GM21528 (cell line): Measurements from ENCODE around the gene TPD52L1.
"Not testable (repeated sequence)": the region's sequence is repeated elsewhere in the genome, so short reads cannot be mapped to it uniquely, and the experiment has no call there.

Source experiments
- ATAC-seq: cut with Tn5 transposase; IDR thresholded peaks from one replicate; pipeline ENCODE4 v1.9.1; 2021; ENCODE audit warnings: mild to moderate bottlenecking, moderate library complexity; ENCODE audit not compliant: unreplicated experiment, low FRiP score

TPD52L1 gene

GRCh38 chr6:125138083-125138482 is 15.5 kb upstream of the TPD52L1 start:
- no peak for ATAC-seq

DNA sequence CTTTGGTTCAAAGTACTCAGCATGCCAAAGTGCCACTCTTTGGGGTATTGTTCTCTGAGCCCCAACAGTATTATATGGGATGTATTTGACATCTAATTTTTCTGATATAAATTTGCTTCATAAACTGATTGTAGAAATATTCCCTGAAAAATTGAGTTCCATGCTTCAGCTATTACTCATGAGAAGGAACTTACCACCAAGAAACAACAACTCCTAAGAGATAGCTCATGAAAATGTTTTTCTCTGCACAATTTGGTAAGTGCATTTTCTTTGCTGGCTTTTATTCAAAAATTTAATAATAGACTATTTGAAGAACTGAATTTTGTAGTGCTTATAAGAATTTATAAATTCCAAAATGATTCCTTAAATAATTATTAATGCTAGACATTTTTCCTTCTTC is 12.8 kb upstream of the TPD52L1 start:
- ATAC-seq, result no peak

GRCh38 chr6:125142618-125143017 is 11.0 kb upstream of the TPD52L1 start:
- ATAC-seq, result no peak

DNA sequence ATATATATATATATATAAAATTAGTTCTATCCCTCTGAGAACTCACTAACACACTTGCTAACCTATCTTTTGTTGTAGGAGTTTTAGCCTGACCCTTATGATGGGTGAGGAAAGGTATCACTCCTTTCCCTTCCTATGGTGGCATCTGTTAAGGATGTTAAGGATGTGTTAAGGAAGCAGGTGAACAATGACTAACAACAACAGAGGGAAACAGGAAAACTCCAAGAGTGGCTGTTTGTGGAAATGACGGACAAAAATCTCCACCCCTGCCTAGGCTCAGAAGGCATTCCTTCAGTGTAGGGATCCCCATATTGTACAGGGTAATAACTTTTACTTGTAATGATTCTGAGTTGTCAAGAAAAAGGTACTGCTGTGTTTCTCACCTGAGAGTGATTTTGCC is 8.8 kb upstream of the TPD52L1 start:
- no peak for ATAC-seq

GRCh38 chr6:125149256-125150144 is 4.1 kb upstream of the TPD52L1 start:
- ATAC-seq, result no peak

DNA sequence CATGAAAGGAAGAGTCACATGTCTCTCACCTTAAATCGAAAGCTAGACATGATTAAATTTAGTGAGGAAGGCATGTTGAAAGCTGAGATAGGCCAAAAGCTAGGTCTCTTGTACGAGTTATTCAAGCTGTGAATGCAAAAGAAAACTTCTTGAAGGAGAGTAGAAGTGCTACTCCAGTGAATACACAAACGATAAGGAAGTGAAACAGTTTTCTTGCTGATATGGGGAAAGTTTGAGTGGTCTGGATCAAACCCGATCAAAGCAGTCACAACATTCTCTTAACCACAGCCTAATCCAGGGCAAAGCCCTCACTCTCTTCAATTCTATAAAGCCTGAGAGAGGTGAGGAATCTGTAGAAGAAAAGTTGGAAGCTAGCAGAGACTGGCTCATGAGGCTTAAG is 1.9 kb upstream of the TPD52L1 start:
- no peak for ATAC-seq

DNA sequence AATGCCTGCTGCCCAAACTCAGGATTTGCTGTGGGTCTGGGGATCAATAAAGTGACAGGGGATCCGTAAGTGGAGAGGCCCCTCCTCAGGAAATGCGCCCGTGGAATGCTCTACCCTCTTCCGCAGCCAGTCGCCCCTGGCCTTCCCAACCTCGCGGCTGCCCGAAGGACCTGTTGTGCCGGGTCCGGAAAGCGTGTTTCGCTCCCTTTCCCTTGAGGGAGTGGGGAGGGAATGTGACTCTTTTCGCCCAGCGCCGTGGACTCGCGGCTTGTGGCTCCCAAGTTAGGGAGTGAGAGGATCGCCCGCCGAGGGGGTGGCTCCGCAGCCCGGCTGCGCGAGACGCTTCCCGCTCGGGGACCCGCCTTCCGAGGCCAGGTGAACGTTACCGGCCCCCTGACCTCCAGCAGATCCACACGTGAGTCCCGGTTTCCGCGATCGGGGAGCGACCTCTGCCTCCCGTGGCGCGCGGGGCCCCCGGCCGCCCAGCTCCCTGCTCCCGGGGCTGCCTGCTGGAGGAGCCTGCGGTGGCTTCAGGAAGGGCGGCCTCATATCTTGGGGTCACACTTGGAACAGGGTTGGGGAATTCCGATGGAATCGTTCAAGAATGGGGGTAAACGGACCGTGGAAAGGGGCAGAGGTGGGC is 666 bp downstream of the TPD52L1 start:
- ATAC-seq, result no peak

- ATAC-seq, result no peak
These were observed 1.2 kb downstream of the TPD52L1 start for GRCh38 chr6:125154761-125155135.

- ATAC-seq, result no peak
These were observed 1.8 kb downstream of the TPD52L1 start for GRCh38 chr6:125155344-125155743.

DNA sequence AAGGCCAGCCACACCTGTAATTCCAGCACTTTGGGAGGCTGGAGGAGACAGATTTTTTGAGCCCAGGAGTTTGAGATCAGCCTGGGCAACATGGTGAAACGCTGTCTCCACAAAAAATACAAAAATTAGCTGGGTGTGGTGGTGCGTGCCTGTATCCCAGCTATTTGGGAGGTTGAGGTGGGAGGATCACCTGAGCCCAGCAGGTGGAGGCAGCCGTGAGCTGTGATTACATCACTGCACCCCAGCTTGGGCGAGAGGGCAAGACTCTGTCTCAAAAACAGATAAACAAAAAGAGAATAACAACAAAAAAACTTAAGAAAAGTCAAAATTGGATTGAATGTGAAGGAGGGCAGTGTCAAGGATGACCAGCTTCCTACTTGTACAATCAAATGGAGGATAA is 2.9 kb downstream of the TPD52L1 start:
- no peak for ATAC-seq

GRCh38 chr6:125157280-125157679 is 3.7 kb downstream of the TPD52L1 start:
- no peak for ATAC-seq

DNA sequence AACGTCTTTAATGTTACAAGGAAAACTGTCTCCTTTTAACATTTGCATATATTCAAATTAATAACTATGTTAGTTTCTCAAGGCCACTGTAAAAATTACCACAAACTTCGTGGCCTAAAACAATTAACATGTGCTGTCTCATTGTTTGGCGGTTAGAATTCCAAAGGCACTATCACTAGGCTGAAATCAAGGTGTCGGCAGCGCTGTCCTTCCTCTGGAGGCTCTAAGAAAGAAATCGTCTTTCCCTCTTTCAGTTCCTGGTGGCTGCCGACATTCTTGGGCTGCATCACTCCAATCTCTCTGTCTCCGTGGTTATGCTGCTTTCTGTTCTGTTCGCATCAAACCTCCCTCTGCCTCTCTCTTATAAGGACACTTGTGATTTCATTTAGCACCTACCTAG is 4.2 kb downstream of the TPD52L1 start:
- ATAC-seq, result no peak

DNA sequence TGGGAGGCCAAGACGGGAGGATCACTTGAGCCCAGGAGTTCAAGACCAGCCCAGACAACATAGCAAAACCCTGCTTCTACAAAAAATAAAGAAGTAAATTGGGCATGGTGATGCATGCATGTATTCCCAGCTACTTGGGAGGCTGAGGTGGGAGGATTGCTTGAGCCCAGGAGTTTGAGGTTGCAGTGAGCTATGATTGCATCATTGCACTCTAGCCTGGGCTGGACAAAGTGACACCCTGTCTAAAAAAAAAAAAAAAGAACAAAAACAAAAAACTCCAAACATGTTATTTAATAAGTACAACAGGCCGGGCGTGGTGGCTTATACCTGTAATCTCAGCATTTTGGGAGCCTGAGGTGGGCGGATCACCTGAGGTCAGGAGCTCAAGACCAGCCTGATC is 9.8 kb downstream of the TPD52L1 start:
- ATAC-seq, result not testable (repeated sequence)

DNA sequence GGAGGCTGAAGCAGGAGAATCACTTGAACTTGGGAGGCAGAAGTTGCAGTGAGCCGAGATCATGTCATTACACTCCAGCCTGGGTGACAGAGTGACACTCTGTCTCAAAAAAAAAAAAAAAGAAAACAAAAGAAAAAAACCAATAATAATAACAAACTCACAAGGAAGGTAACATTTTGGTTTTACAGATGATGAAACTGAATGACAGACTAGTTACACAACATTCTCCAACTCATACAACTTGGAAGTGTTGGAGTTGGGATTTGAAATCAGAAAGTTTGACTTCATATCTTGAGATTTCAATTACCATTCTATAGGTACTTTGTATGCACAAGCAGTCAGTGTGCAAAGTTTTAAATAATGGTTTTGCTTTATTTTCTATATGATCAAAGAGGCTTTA is 10.2 kb downstream of the TPD52L1 start:
- ATAC-seq, result no peak

DNA sequence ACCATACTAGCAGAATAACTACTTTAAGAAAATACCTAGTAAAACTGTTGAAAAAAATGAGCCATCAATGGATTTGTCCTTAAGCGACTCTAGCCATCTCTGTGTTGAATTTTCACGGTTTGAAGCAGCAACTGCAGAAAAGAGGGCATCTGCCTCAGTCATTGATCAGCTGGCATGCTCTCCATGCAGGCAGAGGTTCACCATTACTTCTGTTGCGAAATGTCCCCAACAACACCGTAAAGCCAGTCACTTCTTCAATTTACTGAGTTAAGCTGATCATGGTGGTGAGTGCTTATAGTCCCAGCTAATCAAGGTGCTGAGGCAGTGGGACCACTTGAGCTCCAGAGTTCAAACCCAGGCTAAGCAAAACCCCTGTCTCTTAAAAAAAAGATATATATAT is 11.1 kb downstream of the TPD52L1 start:
- ATAC-seq, result no peak

DNA sequence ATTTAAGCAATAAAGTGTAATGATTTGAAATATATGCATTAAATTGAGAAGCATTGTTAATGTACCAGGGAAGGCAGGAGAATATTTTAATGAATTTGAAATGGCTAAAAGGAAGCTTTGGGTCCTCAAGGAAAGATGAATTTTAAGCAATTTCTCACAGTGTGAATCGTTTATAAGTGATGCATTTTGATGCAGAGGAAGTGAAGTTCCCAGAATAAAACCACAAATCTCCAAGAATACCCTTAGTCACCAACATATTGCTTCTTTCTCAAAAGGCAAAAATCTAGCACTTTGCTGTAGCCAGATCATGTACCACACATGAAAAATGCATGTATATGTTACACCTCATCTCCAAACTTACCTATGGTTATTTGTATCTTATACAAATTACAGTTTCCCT is 11.7 kb downstream of the TPD52L1 start:
- no peak for ATAC-seq

DNA sequence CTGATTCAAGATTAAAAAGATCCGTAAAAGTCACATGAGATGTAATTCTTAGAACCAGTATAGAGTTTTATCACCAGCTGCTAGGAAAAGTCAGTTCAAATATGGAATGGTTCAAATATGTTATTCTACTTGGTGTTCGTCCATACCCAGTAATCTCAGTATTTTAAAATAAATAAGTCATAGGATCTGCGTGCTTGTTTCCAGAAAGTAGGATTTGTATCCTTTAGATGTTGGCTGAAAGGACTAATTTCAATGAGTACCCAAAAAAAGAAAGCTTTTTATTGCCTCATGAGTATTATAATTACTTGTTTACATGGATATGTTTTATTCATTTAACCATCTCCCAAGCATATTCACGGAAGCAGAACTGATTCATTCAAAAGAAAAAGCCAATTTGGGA is 12.2 kb downstream of the TPD52L1 start:
- ATAC-seq, result no peak

DNA sequence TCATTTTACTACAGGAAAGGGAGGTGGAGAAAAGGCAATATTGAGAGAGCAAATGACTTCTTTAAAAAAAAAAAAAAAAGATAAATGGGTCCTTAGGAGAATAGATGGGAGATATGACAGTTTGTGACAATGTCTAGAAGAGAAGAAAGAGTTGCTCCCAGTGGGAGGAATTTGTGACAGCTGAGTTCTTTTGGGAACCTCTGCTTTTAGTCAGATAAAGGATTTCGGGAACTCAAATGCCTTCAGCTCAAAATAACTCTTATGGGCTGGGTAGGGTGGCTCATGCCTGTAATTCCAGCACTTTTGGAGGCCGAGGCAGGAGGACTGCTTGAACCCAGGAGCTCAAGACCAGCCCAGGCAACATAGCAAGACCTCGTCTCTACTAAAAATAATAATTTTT is 13.1 kb downstream of the TPD52L1 start:
- no peak for ATAC-seq

GRCh38 chr6:125167579-125167978 is 14.0 kb downstream of the TPD52L1 start:
- ATAC-seq, result no peak

GRCh38 chr6:125169058-125169457 is 15.5 kb downstream of the TPD52L1 start:
- ATAC-seq, result no peak

GRCh38 chr6:125169522-125169921 is 15.9 kb downstream of the TPD52L1 start:
- no peak for ATAC-seq

DNA sequence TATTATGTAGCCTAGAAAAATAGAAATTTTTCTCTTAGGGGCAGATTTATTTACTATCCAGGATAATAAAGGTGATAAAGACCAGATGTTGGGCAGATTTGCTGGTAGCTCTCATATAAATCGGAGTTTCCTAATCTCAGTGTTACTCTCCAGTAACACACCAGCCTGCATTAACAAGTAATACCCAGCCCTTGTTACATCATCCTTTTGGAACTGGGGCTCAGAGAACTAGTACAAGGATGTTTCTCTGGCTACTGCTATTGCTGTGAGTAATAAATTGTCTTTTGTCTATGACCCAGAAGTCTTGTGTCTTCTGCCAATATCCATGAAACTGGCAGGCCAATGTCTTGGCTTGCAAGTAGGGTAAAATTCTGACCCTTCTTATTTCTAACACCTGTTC is 16.8 kb downstream of the TPD52L1 start:
- ATAC-seq, result no peak
